ENCODE data around the gene ADORA1.

The ADORA1 gene

GRCh38 chr1:203124011-203124410 lies 3.5 kb upstream of the ADORA1 start:
- DNase-seq, result no peak

GRCh38 chr1:203124546-203125317 lies 2.8 kb upstream of the ADORA1 start:
- DNase-seq, result no peak

GRCh38 chr1:203126151-203126865 lies 1.2 kb upstream of the ADORA1 start:
- no peak for DNase-seq

GRCh38 chr1:203126866-203127665 lies 460 bp upstream of the ADORA1 start:
- DNase-seq, result no peak

DNA sequence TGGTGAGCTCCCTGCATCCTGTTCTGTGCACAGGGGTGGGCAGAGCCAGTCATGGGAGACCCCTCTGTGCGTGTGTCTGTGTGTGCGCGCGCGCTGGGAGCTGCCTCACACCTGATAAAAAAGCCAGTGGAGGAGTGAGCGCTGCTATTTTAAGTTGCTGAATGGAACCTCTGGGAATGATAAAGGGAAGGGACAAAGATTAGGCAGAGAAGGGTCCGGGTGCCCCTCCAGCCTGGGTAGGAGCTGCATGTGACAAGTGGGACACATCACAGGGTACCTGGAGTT lies 847 bp downstream of the ADORA1 start:
- DNase-seq, result no peak

GRCh38 chr1:203128716-203129500 lies 1.4 kb downstream of the ADORA1 start:
- no peak for DNase-seq

GRCh38 chr1:203129501-203130231 lies 2.1 kb downstream of the ADORA1 start:
- DNase-seq, result no peak

DNA sequence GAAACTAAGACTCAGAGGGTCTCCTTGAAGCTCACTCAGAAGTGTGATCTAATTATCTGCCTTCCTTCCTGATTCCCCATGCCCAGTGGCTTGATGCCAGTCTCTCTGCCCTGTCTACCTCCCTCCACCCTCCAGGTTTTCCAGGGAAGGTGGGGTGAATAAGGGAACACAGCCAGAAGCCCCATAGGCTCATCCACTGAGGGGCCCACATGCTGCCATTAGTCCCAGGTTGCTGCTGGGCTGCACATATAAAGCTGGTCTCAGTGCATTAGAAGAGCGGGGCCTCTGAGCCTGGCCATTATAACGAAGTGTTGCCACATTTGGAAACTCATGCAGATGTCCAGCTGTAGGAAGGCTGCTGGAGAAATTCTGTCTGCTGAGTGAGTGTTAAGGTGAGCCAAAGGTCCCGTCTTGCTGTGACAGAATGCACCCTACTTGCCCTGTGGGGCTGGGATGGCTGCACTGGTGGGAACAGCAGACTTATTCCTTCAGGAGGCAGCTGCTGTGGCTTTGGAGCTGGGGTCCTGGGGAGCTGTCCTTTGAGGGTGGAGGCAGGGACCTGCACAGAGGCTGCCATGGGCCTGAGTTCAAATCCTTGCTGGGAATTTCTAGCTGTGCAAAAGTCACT lies 2.9 kb downstream of the ADORA1 start:
- no peak for DNase-seq

- DNase-seq, result no peak
Measured at GRCh38 chr1:203131548-203132200, 4.1 kb downstream of the ADORA1 start.

- DNase-seq, result no peak
Measured at GRCh38 chr1:203133970-203134725, 6.6 kb downstream of the ADORA1 start.

- DNase-seq, result no peak
Measured at GRCh38 chr1:203135636-203136305, 8.2 kb downstream of the ADORA1 start.

- no peak for DNase-seq
Measured at GRCh38 chr1:203136409-203137042, 9.0 kb downstream of the ADORA1 start.

DNA sequence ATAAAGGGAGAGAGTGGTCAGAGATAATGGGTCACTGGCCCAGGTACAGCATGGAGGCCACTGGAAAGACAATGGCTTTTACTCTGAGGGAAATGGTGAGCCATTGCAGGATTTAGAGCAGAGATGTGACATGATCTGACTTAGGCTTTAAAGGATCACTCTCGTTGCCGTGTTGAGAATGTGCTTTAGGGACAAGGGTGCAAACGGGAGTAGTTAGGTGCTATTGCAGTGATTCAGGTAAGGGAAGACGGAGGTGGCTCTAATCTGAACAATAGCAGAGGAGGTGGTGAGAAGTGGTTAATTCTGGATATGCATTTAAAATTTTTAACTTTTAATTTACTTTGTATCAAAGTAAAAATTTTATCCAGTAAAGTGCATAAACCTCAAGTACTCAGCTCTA lies 9.8 kb downstream of the ADORA1 start:
- DNase-seq, result no peak

- DNase-seq, result no peak
Measured at GRCh38 chr1:203138066-203138465, 10.5 kb downstream of the ADORA1 start.

GRCh38 chr1:203139976-203140475 lies 12.5 kb downstream of the ADORA1 start:
- no peak for DNase-seq

DNA sequence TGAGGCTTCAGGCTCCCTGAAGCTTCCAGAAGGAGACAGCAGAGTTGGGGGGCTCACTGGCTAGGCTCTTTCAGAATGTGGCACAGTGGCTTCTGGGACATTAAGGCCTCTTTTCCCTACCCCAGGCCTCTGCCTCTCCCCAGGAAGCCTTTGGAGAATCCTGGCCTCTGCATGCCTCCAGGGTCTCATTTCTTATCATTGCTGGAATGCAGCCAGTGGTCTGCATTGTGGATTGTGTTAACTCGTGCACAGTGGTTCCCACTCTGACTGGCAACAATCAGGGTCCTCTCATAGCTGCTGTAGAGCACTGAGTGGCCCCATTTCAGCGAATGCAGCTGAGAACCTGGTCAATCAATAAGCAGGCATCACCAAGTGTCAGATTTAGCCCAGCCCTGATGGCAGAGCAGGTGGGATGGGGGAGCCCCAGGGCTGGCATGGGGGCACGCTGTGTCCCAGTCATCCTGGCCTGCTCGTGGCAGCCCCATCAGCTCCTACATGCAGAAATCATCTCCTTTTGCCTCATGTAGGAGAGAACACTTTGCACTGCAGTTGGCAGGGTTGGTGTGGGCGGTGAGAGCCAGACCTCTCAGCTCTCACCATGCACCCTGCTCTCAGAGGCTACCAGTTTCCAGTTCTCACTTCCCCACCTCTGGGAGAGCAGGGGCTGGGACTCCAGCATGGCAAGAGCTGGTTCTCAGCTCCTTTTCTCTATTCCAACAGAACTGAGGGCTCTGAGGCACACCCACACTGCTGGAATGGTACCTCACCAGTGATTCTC lies 13.4 kb downstream of the ADORA1 start:
- DNase-seq, result no peak

DNA sequence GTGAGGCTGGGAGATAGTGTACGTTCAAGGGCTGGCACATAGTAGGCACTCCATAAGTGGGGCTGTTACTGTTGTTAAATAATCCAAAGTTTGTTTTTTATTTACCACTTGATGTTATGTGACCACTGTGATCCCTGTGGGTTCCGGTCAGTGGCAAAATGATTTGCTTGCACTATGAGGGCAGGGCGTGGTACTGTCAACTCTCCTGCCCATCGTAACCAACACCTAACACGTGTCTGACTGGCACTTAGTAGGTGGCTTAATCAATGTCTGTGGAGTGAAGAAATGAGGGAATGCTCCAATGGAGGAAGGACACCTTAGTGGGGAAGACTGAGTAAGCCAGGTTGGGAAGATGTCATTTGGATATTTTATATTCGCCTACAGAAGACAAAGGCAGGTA lies 14.6 kb downstream of the ADORA1 start:
- no peak for DNase-seq

DNA sequence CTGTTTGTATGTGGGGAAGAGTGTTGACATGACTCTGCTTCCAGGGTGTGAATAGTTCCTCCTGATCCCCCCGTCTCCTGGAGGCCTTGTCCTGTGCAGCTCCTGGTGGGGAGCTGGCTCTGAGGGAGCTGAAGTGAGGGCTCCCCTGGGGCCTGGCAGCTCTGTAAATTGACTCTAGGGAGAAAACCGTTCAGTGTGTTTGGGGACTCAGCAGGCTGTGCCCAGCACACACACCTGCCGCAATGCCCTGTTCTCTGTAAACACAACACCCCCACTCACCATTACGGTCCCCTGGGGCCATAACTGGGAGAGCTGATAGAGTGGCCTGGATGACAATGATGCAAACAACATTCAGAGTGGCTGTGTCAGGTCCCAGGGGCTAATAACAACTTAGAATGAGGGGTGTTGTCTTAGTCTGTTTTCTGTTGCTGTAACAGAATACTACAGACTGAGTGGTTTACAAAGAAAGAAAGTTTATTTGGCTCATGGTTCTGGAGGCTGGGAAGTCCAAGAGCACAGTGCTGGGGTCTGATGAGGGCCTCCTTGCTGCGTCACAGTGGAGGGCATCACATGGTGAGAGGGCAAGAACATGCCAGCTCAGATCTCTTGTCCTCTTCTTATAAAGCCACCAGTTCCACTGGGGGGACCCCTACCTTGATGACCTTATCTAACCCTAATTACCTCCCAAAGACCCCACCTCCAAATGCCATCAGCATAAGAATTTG lies 15.3 kb downstream of the ADORA1 start:
- DNase-seq, result no peak
